Body of pancreas (tissue), 4 donors: ENCODE results near the gene AOX1.

Source experiments
- POLR2A ChIP-seq, 3 donors: fragments of 450-650 bp; IDR thresholded peaks; one replicate each; pipeline ENCODE4 v1.6.1; 2016; ENCODE audit warnings: antibody characterized with exemption in 3 of 3, mild to moderate bottlenecking in 2 of 3
- TF ChIP-seq, protein P1 (sequence below), 7 experiments: fragments of 450-650 bp in 4 of 7; fragments of 200-600 bp in 3 of 7; sonication (generic) in 3 of 7; IDR thresholded peaks; one replicate each; pipeline ENCODE4 v1.5.1; 2016 to 2019; ENCODE audit warnings: antibody characterized with exemption in 7 of 7

DNA sequence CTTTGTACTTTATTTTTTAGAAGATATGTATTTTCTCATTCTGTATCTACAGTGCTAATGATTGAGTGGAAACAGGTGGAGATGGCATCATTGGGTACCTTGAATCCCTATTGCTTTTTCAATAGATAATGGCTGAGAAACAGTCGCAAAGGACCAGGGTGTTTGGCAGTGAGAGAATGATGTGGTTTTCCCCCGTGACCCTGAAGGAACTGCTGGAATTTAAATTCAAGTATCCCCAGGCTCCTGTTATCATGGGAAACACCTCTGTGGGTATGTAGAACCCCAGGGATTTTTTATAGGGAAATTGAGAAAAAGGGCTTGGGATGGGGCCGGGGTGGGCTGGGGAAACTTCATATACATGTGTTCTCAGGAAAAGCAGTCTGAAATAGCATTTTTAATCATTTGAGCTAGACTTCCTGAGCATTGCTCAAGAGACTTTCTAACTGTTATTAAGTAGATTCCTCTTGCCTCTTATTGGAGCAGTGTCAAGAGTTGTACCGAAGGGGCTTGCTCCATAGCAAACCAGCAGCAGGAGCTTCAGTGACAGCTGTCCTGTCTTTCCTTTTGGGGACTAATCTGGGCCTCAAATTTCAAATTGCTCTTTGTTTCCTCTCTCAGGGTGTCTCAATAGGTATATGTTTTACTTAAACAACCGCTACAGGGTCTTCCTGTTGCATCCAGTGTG, 18.9 kb downstream of the AOX1 start:
- no peak for TF ChIP-seq POLR2A (IDR thresholded peaks at IDR 0.05)
- TF ChIP-seq, protein P1, sequence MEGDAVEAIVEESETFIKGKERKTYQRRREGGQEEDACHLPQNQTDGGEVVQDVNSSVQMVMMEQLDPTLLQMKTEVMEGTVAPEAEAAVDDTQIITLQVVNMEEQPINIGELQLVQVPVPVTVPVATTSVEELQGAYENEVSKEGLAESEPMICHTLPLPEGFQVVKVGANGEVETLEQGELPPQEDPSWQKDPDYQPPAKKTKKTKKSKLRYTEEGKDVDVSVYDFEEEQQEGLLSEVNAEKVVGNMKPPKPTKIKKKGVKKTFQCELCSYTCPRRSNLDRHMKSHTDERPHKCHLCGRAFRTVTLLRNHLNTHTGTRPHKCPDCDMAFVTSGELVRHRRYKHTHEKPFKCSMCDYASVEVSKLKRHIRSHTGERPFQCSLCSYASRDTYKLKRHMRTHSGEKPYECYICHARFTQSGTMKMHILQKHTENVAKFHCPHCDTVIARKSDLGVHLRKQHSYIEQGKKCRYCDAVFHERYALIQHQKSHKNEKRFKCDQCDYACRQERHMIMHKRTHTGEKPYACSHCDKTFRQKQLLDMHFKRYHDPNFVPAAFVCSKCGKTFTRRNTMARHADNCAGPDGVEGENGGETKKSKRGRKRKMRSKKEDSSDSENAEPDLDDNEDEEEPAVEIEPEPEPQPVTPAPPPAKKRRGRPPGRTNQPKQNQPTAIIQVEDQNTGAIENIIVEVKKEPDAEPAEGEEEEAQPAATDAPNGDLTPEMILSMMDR (IDR thresholded peaks at IDR 0.05): no peak
